Measurements from ENCODE around the gene GATA5.

The GATA5 gene

GRCh38 chr20:62485062-62485700 is 9.4 kb upstream of the GATA5 start:
- no peak for TF ChIP-seq CTCF (IDR thresholded peaks at IDR 0.05; ENCODE audit: low read depth, low read length)
- in situ Hi-C loops (cut with HindIII; ENCODE audit: low sequenced_read_pairs), result no loop called here

GRCh38 chr20:62484478-62484877 is 8.7 kb upstream of the GATA5 start:
- H3K4me3 ChIP-seq (ENCODE audit: low read depth, low read length), result no peak overlapping the region
- in situ Hi-C loops (cut with HindIII; ENCODE audit: low sequenced_read_pairs), result no loop called here
- no peak for TF ChIP-seq CTCF (IDR thresholded peaks at IDR 0.05; ENCODE audit: low read depth, low read length)
- no peak for DNase-seq (ENCODE audit: low read depth, low spot score)

More at GRCh38 chr20:62485062-62485700, 9.4 kb upstream of the GATA5 start:
- H3K4me3 ChIP-seq (ENCODE audit: low read depth, low read length), result no peak overlapping the region
- no peak for DNase-seq (ENCODE audit: low read depth, low spot score)

- H3K4me3 ChIP-seq (ENCODE audit: low read depth, low read length), result no peak overlapping the region
- in situ Hi-C loops (cut with HindIII; ENCODE audit: low sequenced_read_pairs), result no loop called here
- DNase-seq (ENCODE audit: low read depth, low spot score), result no peak
- TF ChIP-seq CTCF (IDR thresholded peaks at IDR 0.05; ENCODE audit: low read depth, low read length), result no peak
Observed at GRCh38 chr20:62483613-62484458, 8.0 kb upstream of the GATA5 start.

- TF ChIP-seq CTCF (IDR thresholded peaks at IDR 0.05; ENCODE audit: low read depth, low read length), result no peak
- in situ Hi-C loops (cut with HindIII; ENCODE audit: low sequenced_read_pairs), result no loop called here
- H3K4me3 ChIP-seq (ENCODE audit: low read depth, low read length), result no peak overlapping the region
- DNase-seq (ENCODE audit: low read depth, low spot score), result no peak
Observed at GRCh38 chr20:62482974-62483373, 7.2 kb upstream of the GATA5 start.

- TF ChIP-seq CTCF (IDR thresholded peaks at IDR 0.05; ENCODE audit: low read depth, low read length), result no peak
- H3K4me3 ChIP-seq (ENCODE audit: low read depth, low read length), result no peak overlapping the region
- DNase-seq (ENCODE audit: low read depth, low spot score), result no peak
- in situ Hi-C loops (cut with HindIII; ENCODE audit: low sequenced_read_pairs), result no loop called here
Observed at GRCh38 chr20:62482146-62482809, 6.5 kb upstream of the GATA5 start.

- no peak overlapping the region for H3K4me3 ChIP-seq (ENCODE audit: low read depth, low read length)
- in situ Hi-C loops (cut with HindIII; ENCODE audit: low sequenced_read_pairs), result no loop called here
Observed at GRCh38 chr20:62481425-62482145, 5.8 kb upstream of the GATA5 start.

More at GRCh38 chr20:62481425-62482145, 5.8 kb upstream of the GATA5 start:
- TF ChIP-seq CTCF (IDR thresholded peaks at IDR 0.05; ENCODE audit: low read depth, low read length), result no peak
- no peak for DNase-seq (ENCODE audit: low read depth, low spot score)
